OCI-LY3 (cell line): ENCODE data around the gene FFAR2.

Experiments
- CTCF ChIP-seq: fragments of 200-600, 300-600 bp; sonication (generic); IDR thresholded peaks from 2 replicates; pipeline ENCODE4 v1.5.1; 2014; ENCODE audit warnings: antibody characterized with exemption, low read length, low read depth
- EZH2phosphoT487 ChIP-seq: fragments of 200-600 bp; shearing (Covaris generic); IDR thresholded peaks from 2 replicates; pipeline ENCODE4 v1.6.1; 2018; ENCODE audit warnings: antibody characterized with exemption, mixed run types, low read depth

GRCh38 chr19:35491836-35492360, 43.8 kb downstream of the FFAR2 start:
- no peak for TF ChIP-seq CTCF
- TF ChIP-seq EZH2phosphoT487, result no peak
